HFFc6 (cell line): ENCODE results near the gene SGMS1. TPM values are rescaled to one million over a fixed set of nuclear protein-coding genes. Genes with fewer than 3 reads are reported as not detected.

Experiments
- DNase-seq: peaks from one replicate; pipeline ENCODE4 v3.0.0-alpha.2; 2018
- H3K27ac Mint-ChIP-seq: 2 replicates; pipeline ENCODE4 v1.8.0; 2020; ENCODE audit warnings: mild to moderate bottlenecking, mixed read lengths
- H3K27me3 Mint-ChIP-seq: 2 replicates; pipeline ENCODE4 v1.8.0; 2021; ENCODE audit warnings: mild to moderate bottlenecking, moderate library complexity, mixed read lengths; ENCODE audit not compliant: insufficient read depth
- H3K36me3 Mint-ChIP-seq: 2 replicates; pipeline ENCODE4 v1.8.0; 2021; ENCODE audit warnings: low read depth, mixed read lengths
- H3K4me1 Mint-ChIP-seq: 2 replicates; pipeline ENCODE4 v1.8.0; 2020; ENCODE audit warnings: low read depth, mixed read lengths
- H3K4me3 Mint-ChIP-seq: 2 replicates; pipeline ENCODE4 v1.8.0; 2020; ENCODE audit warnings: mild to moderate bottlenecking, moderate library complexity, mixed read lengths
- H3K9me3 Mint-ChIP-seq: 2 replicates; pipeline ENCODE4 v1.8.0; 2020; ENCODE audit warnings: mild to moderate bottlenecking, mixed read lengths
- total RNA-seq, 6 experiments: library from RNA; stranded (reverse); fragmentation: NEBNext Ultra II Directional; extraction: Animal tissue kit (Norgen Biotek cat#: 25700); gene quantifications; 2 replicates in 1 of 6; 3 replicates in 5 of 6; pipeline ENCODE4 v1.2.3, GENCODE V29; 2021
- TF ChIP-seq, protein P1 (sequence below): fragments of 200-600 bp; sonication (generic); IDR thresholded peaks from 2 replicates; pipeline ENCODE4 v1.5.0; 2021; ENCODE audit warnings: antibody characterized with exemption, mild to moderate bottlenecking

SGMS1 gene
- total RNA-seq, 6 experiments from 2014 or later = 19.6 to 27.5 (median 24.6) TPM

DNA sequence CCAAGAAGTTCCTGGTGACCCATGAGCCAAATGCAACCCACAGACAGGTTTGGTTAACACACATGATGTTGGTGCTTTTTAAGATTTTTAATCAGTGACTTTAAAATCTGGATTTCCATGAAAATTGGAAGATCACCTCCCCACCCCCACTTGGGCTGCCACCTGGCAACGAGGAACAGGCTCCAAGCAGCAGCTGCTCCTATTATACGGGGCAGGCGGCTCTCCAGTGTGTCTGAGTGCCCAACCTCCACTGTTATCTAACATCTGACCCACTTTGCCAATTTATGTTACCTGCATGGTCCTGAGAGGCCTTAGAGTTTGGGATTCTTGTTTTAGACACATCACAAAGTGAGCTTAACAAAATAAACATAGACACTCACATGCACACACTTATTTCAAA lies 56.4 kb downstream of the SGMS1 start:
- H3K4me1 Mint-ChIP-seq = no peaks in the 10 kb centered on the region
- TF ChIP-seq, protein P1, sequence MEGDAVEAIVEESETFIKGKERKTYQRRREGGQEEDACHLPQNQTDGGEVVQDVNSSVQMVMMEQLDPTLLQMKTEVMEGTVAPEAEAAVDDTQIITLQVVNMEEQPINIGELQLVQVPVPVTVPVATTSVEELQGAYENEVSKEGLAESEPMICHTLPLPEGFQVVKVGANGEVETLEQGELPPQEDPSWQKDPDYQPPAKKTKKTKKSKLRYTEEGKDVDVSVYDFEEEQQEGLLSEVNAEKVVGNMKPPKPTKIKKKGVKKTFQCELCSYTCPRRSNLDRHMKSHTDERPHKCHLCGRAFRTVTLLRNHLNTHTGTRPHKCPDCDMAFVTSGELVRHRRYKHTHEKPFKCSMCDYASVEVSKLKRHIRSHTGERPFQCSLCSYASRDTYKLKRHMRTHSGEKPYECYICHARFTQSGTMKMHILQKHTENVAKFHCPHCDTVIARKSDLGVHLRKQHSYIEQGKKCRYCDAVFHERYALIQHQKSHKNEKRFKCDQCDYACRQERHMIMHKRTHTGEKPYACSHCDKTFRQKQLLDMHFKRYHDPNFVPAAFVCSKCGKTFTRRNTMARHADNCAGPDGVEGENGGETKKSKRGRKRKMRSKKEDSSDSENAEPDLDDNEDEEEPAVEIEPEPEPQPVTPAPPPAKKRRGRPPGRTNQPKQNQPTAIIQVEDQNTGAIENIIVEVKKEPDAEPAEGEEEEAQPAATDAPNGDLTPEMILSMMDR = no peak
- H3K9me3 Mint-ChIP-seq = no peaks in the 10 kb centered on the region
- H3K4me3 Mint-ChIP-seq = no peak overlapping the region
- no peaks in the 10 kb centered on the region for H3K36me3 Mint-ChIP-seq
- H3K27ac Mint-ChIP-seq = no peak overlapping the region
- DNase-seq = no peak
- H3K27me3 Mint-ChIP-seq = no peaks in the 10 kb centered on the region

DNA sequence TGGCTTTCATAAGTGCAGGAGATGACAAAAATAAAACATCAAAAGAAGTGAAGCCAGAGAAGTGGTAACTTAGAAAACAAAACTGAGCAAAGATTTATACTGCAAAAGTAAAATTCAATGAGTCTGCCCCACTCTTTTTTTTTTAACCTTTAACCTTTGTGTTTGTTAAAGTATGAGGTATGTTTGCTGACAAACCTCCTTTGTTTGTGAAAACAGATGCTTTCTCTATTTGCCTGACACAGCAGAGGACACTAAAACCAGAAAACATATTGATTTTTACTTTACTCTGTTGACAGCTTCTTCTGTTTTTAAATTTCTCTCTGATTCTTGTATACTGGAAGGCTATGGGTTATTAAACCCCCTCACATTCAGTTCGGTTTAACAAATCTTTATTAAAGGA lies 57.6 kb downstream of the SGMS1 start:
- H3K27ac Mint-ChIP-seq = no peak overlapping the region
- no peaks in the 10 kb centered on the region for H3K36me3 Mint-ChIP-seq
- TF ChIP-seq, protein P1 = no peak
- H3K27me3 Mint-ChIP-seq = no peaks in the 10 kb centered on the region
- peaks cover 11% of the 10 kb centered on the region for H3K4me1 Mint-ChIP-seq
- H3K4me3 Mint-ChIP-seq = no peak overlapping the region
- DNase-seq = no peak
- H3K9me3 Mint-ChIP-seq = no peaks in the 10 kb centered on the region

DNA sequence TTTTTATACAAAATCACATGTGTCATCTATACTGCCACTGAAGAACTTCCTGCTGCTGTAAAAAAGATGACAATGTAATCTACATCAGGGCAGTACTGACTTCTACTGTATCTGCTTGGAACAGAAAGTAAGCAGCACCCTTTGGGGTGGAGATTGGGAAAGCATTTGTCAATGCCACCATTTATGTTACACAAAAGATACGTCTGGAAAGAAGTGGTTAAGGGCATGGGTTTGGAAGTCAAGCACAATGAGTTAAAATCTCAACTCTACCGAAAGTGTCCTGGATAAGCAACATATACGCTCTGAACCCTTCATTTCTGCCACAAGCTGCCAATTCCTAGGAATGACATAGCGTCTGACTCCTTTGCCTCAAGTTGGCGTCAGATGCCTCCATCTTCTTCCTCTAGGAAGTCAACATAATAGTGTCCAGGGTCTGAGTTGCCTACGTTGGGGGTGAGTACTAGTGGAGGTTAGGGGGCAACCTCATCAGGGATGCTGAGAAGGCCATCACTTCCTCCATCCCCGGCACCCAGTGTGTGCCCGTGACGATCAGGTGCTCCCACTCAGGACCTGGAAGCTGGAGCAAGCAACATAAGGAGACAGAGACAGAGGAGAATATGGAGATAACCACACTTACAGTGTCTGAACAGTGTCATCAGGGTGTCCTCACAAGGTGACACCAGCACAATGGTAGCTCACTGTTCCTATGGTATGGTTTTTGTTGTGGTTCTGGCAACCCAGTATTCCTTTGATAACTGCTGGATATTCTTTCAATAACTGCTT lies 58.3 kb downstream of the SGMS1 start:
- Mint-ChIP-seq H3K27me3 (no peaks in the 10 kb centered on the region), H3K9me3 (no peaks in the 10 kb centered on the region), H3K27ac (no peak overlapping the region), H3K36me3 (no peaks in the 10 kb centered on the region), H3K4me3 (no peak overlapping the region), H3K4me1 (peaks cover 16% of the 10 kb centered on the region)
- DNase-seq = no peak
- TF ChIP-seq, protein P1 = no peak

DNA sequence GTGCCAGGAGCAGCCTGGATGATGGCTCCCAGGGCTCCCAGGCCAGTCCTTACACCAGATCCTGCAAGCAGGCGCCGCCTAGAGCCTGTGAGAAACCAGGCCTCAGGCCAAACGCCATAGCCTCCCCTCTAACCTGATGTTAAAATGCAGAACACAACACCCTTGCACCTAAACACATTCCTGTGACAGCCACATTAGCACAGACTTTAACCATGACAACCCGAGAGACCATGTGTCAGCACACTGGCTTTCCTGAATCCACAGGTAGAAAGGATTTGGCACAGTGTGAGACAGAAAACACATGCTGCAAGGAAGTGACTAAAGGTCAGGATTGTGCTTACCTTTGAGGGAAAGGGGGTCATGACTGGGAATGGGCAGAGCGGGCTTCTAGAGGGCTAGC lies 59.9 kb downstream of the SGMS1 start:
- TF ChIP-seq, protein P1 = no peak
- Mint-ChIP-seq H3K36me3 (no peaks in the 10 kb centered on the region), H3K27ac (no peak overlapping the region), H3K4me1 (peaks cover 25% of the 10 kb centered on the region), H3K9me3 (no peaks in the 10 kb centered on the region), H3K4me3 (no peak overlapping the region), H3K27me3 (no peaks in the 10 kb centered on the region)
- DNase-seq = no peak

DNA sequence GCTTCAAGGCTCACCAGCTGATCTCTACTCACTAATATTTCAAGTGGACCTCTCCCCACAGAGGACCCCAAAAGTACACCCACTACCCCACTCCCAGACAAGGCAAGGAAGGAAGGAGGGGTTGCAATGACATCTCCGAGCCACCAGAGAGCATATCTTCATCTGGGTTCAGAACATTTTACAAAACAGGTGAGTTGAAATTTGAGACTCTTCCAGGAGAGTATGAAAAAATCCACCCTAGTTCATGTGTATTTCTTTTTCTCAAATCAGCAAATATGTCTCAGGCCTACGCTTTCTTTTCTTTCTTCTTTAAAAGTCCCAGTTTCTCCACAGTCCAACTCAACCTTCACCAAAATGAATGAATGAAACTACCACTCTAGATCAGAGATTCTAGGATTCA lies 61.9 kb downstream of the SGMS1 start:
- Mint-ChIP-seq H3K4me3 (peak overlapping the region; percentile 58), H3K27ac (peak overlapping the region; percentile 68), H3K9me3 (no peaks in the 10 kb centered on the region), H3K36me3 (no peaks in the 10 kb centered on the region), H3K27me3 (no peaks in the 10 kb centered on the region), H3K4me1 (peaks cover 40% of the 10 kb centered on the region)
- DNase-seq = no peak
- TF ChIP-seq, protein P1 = peak; percentile 75
